ENCODE results near the gene PIEZO2. TPM values are rescaled to one million over a fixed set of nuclear protein-coding genes. Genes with fewer than 3 reads are reported as not detected.

PIEZO2 gene
- polyA plus RNA-seq, 1 donor (not counting 4 experiments of a cell fraction or from before 2014, with no cell fraction given), result not detected

DNA sequence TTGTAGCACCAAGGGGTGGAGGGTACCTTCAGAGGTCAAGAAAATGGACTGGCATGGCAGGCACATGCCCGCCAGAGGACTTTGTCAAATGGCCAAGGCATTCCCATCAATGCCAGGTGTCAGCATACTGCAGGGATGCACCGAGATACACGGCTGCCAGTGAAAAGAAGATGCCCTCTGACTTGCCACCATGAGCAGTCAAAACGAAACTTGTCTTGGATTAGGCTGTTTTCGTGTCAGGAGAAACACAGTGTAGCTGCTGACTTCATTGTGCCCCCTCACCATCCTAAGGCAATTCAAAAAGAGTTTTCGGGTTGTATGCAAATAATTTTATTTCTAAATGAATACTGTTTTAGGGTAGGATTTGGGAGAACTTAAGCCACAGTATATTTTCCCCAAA lies 442.1 kb downstream of the PIEZO2 start:
- Histone ChIP-seq H4K20me1 (ENCODE audit: control insufficient read depth, extremely low read depth, insufficient read depth, low read length) (no peaks in the 10 kb centered on the region), H3K79me2 (ENCODE audit: control insufficient read depth, insufficient read depth, low read length) (no peaks in the 10 kb centered on the region), H3K9ac (ENCODE audit: control insufficient read depth, extremely low read depth, insufficient read depth, low read length) (no peak overlapping the region), H3K4me3 (ENCODE audit: control insufficient read depth in 2 of 3, extremely low read depth in 1 of 3, insufficient read depth in 2 of 3, low read depth in 1 of 3, low read length in 3 of 3) (no peak overlapping the region), H3K36me3 (ENCODE audit: control insufficient read depth in 2 of 2, extremely low read depth in 1 of 2, insufficient read depth in 2 of 2, low read length in 2 of 2) (no peaks in the 10 kb centered on the region), H3K9me1 (ENCODE audit: control insufficient read depth, extremely low read depth, insufficient read depth, low read length) (no peaks in the 10 kb centered on the region), H3K4me2 (ENCODE audit: control insufficient read depth, extremely low read depth, insufficient read depth, low read depth, low read length) (no peak overlapping the region), H2AFZ (ENCODE audit: control insufficient read depth, low read length) (no peak overlapping the region), H3K27ac (ENCODE audit: control insufficient read depth, insufficient read depth, low read length) (no peak overlapping the region), H3K4me1 (ENCODE audit: control insufficient read depth, extremely low read depth, insufficient read depth, low read length) (no peaks in the 10 kb centered on the region), H3K9me3 (ENCODE audit: control insufficient read depth, low read depth, low read length) (no peaks in the 10 kb centered on the region), H3K27me3 (ENCODE audit: control insufficient read depth, extremely low read depth, insufficient read depth, low read length) (peaks cover 7% of the 10 kb centered on the region)
- FAIRE-seq, result no peak
- dilution Hi-C loops (cut with MboI; ENCODE audit: extremely low pct_ligation_motif_present, low sequenced_read_pairs), result no loop called here
- TF ChIP-seq, protein P1, sequence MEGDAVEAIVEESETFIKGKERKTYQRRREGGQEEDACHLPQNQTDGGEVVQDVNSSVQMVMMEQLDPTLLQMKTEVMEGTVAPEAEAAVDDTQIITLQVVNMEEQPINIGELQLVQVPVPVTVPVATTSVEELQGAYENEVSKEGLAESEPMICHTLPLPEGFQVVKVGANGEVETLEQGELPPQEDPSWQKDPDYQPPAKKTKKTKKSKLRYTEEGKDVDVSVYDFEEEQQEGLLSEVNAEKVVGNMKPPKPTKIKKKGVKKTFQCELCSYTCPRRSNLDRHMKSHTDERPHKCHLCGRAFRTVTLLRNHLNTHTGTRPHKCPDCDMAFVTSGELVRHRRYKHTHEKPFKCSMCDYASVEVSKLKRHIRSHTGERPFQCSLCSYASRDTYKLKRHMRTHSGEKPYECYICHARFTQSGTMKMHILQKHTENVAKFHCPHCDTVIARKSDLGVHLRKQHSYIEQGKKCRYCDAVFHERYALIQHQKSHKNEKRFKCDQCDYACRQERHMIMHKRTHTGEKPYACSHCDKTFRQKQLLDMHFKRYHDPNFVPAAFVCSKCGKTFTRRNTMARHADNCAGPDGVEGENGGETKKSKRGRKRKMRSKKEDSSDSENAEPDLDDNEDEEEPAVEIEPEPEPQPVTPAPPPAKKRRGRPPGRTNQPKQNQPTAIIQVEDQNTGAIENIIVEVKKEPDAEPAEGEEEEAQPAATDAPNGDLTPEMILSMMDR (optimal IDR thresholded peaks at IDR 0.05 in 1 of 3, IDR thresholded peaks at IDR 0.05 in 1 of 3, conservative IDR thresholded peaks at IDR 0.05 in 1 of 3; ENCODE audit: extremely low read depth in 1 of 3, insufficient read depth in 2 of 3, low read length in 3 of 3), result no peak
- TF ChIP-seq EZH2 (IDR thresholded peaks at IDR 0.05; ENCODE audit: low read length), result no peak
- no peak for DNase-seq (ENCODE audit: low read depth, low spot score)

DNA sequence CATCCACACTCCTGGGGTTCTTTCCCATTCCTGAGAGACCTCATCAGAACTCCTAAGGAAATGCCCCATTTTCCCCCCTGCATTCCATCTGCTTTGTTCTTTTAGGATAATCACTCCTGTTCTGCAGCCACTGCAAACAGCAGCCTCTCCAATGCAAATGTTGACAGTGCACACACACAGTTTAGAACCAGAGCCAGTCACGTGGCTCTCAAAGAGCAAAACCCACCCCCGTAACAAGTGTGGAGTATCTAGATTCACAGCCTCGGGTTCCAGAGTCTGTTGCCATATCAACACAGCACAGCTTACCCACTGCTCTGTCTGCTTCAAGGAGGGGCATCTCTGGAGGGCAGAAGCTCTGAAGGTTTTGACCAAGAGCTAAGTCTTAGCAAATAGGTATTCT lies 443.6 kb downstream of the PIEZO2 start:
- dilution Hi-C loops (cut with MboI; ENCODE audit: extremely low pct_ligation_motif_present, low sequenced_read_pairs), result no loop called here
- no peak overlapping the region for H2AFZ ChIP-seq (ENCODE audit: control insufficient read depth, low read length)
- H3K9ac ChIP-seq (ENCODE audit: control insufficient read depth, extremely low read depth, insufficient read depth, low read length), result no peak overlapping the region
- no peaks in the 10 kb centered on the region for H3K79me2 ChIP-seq (ENCODE audit: control insufficient read depth, insufficient read depth, low read length)
- no peaks in the 10 kb centered on the region for H4K20me1 ChIP-seq (ENCODE audit: control insufficient read depth, extremely low read depth, insufficient read depth, low read length)
- H3K4me3 ChIP-seq (ENCODE audit: control insufficient read depth in 2 of 3, extremely low read depth in 1 of 3, insufficient read depth in 2 of 3, low read depth in 1 of 3, low read length in 3 of 3), result no peak overlapping the region
- H3K27me3 ChIP-seq (ENCODE audit: control insufficient read depth, extremely low read depth, insufficient read depth, low read length), result peaks cover 7% of the 10 kb centered on the region
- TF ChIP-seq, protein P1 (optimal IDR thresholded peaks at IDR 0.05 in 1 of 3, IDR thresholded peaks at IDR 0.05 in 1 of 3, conservative IDR thresholded peaks at IDR 0.05 in 1 of 3; ENCODE audit: extremely low read depth in 1 of 3, insufficient read depth in 2 of 3, low read length in 3 of 3), result no peak
- TF ChIP-seq EZH2 (IDR thresholded peaks at IDR 0.05; ENCODE audit: low read length), result no peak
- H3K9me3 ChIP-seq (ENCODE audit: control insufficient read depth, low read depth, low read length), result no peaks in the 10 kb centered on the region
- DNase-seq (ENCODE audit: low read depth, low spot score) (no peak), FAIRE-seq (no peak)
- H3K27ac ChIP-seq (ENCODE audit: control insufficient read depth, insufficient read depth, low read length), result no peak overlapping the region
- no peaks in the 10 kb centered on the region for H3K4me1 ChIP-seq (ENCODE audit: control insufficient read depth, extremely low read depth, insufficient read depth, low read length)
- H3K9me1 ChIP-seq (ENCODE audit: control insufficient read depth, extremely low read depth, insufficient read depth, low read length), result no peaks in the 10 kb centered on the region
- no peaks in the 10 kb centered on the region for H3K36me3 ChIP-seq (ENCODE audit: control insufficient read depth in 2 of 2, extremely low read depth in 1 of 2, insufficient read depth in 2 of 2, low read length in 2 of 2)
- no peak overlapping the region for H3K4me2 ChIP-seq (ENCODE audit: control insufficient read depth, extremely low read depth, insufficient read depth, low read depth, low read length)

All from keratinocyte (primary cell).